ENCODE data around the gene CHMP4A.

DNA sequence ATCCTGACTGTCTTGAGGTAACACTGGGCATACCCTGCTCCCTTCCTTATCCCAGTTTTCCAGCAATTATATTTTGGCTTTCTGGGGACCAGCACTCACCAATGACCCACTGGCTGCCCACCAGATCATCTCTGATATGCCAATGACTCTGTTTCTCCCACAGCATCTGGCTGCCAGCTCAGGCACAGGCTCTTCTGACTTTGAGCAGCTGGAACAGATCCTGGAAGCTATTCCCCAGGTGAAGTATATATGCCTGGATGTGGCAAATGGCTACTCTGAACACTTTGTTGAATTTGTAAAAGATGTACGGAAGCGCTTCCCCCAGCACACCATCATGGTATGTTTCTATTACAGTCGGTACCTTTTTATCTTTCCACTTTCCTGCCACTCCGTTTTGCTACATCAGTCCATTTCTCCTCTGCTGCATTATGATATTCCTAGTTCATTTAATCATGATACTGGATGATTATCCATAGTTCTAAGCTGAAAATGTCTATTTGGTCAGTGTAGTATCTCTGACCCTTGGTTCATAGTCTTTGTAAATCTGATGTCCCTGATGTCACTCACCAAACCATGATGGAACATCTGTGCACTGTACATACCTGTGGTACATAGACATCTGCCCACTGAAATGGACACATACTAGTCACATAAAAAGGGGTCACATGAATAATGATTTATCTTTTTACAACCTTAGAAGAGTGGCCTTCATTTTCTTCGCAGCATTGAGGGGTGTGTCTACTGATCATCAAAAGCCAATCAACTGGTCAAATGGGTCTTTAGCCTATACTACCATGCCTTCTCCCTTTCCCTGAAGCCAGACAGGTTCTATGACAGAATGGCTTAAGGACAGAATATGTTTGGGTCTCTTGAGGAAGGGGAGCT lies 22.8 kb upstream of the CHMP4A start:
- TF ChIP-seq, protein P1, sequence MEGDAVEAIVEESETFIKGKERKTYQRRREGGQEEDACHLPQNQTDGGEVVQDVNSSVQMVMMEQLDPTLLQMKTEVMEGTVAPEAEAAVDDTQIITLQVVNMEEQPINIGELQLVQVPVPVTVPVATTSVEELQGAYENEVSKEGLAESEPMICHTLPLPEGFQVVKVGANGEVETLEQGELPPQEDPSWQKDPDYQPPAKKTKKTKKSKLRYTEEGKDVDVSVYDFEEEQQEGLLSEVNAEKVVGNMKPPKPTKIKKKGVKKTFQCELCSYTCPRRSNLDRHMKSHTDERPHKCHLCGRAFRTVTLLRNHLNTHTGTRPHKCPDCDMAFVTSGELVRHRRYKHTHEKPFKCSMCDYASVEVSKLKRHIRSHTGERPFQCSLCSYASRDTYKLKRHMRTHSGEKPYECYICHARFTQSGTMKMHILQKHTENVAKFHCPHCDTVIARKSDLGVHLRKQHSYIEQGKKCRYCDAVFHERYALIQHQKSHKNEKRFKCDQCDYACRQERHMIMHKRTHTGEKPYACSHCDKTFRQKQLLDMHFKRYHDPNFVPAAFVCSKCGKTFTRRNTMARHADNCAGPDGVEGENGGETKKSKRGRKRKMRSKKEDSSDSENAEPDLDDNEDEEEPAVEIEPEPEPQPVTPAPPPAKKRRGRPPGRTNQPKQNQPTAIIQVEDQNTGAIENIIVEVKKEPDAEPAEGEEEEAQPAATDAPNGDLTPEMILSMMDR (IDR thresholded peaks at IDR 0.05) = no peak
- no peak for TF ChIP-seq EZH2 (IDR thresholded peaks at IDR 0.05; ENCODE audit: borderline replicate concordance, insufficient read depth, low read depth, low read length, poor library complexity, severe bottlenecking)

Data from B cell (primary cell).